ENCODE data around the gene TMEM35B. TPM values are rescaled to one million over a fixed set of nuclear protein-coding genes. Genes with fewer than 3 reads are reported as not detected.

Gene TMEM35B
- total and polyA plus RNA-seq, 9 of the 15 experiments (the other 6 are each of a cell fraction or from before 2014, with no cell fraction given): 11.4 to 142 (median 21.4) TPM

- TF ChIP-seq PRDM10 (IDR thresholded peaks at IDR 0.05; ENCODE audit: partially characterized antibody) (peak; percentile 89), HMGN3 (IDR thresholded peaks at IDR 0.05; ENCODE audit: borderline replicate concordance, extremely low read depth, insufficient read length, low read depth, low read length) (peak; percentile 75), MBD2 (IDR thresholded peaks at IDR 0.05; ENCODE audit: borderline replicate concordance, low read depth) (0 out of 2 replicates have a peak, but pooled peaks have one; percentile 54), ZNF174 (CRISPR knock-in tag; IDR thresholded peaks at IDR 0.05) (no peak), TBP (optimal IDR thresholded peaks at IDR 0.05; ENCODE audit: low read depth, low read length) (peak; percentile 68), EGR1 (conservative IDR thresholded peaks at IDR 0.05) (peak; percentile 38; the same call in 1 of the 2 replicates), HOXB6 (CRISPR knock-in tag; IDR thresholded peaks at IDR 0.05; ENCODE audit: borderline replicate concordance) (no peak), HDGF (IDR thresholded peaks at IDR 0.05) (peak; percentile 60; the same call in 1 of the 2 replicates), DEAF1 (CRISPR knock-in tag; IDR thresholded peaks at IDR 0.05) (0 out of 2 replicates have a peak, but pooled peaks have one; percentile 16), PHF8 (IDR thresholded peaks at IDR 0.05; ENCODE audit: borderline replicate concordance, low read length) (peak; percentile 95; the same call in 1 of the 2 replicates), ZBTB17 (CRISPR knock-in tag; IDR thresholded peaks at IDR 0.05) (peak; percentile 73), UBTF (IDR thresholded peaks at IDR 0.05; ENCODE audit: borderline replicate concordance in 1 of 2, low read depth in 2 of 2, low read length in 2 of 2) (peak; percentile 62 to 90; a peak in 3 of 4 replicates), RBBP5 (IDR thresholded peaks at IDR 0.05; ENCODE audit: borderline replicate concordance, insufficient read depth, low read length, poor library complexity, severe bottlenecking) (peak; percentile 92), TARDBP (IDR thresholded peaks at IDR 0.05) (0 out of 2 replicates have a peak, but pooled peaks have one; percentile 40), ZBTB1 (CRISPR knock-in tag; IDR thresholded peaks at IDR 0.05; ENCODE audit: borderline replicate concordance, low read depth) (no peak), CTCFL (IDR thresholded peaks at IDR 0.05; ENCODE audit: borderline replicate concordance, insufficient read depth, low read depth, low read length, poor library complexity, severe bottlenecking) (no peak)
These were observed at the start of gene TMEM35B (continued) for GRCh38 chr1:34984793-34985608.
